Nephron (organoid): Measurements from ENCODE around the gene CCDC91.

Source experiments
- H3K27ac Mint-ChIP-seq, 3 experiments: 2 replicates each; pipeline ENCODE4 v1.8.0; 2020; ENCODE audit warnings: mixed read lengths in 3 of 3, mild to moderate bottlenecking in 2 of 3, moderate library complexity in 1 of 3
- H3K27me3 Mint-ChIP-seq: 2 replicates; pipeline ENCODE4 v1.8.0; 2021; ENCODE audit warnings: low read depth, mild to moderate bottlenecking, moderate library complexity, mixed read lengths
- H3K36me3 Mint-ChIP-seq: 2 replicates; pipeline ENCODE4 v1.8.0; 2020; ENCODE audit warnings: low read depth, mixed read lengths
- H3K4me1 Mint-ChIP-seq: 2 replicates; pipeline ENCODE4 v1.8.0; 2020; ENCODE audit warnings: mixed read lengths
- H3K4me3 Mint-ChIP-seq, 3 experiments: 2 replicates each; pipeline ENCODE4 v1.8.0; 2020; ENCODE audit warnings: mild to moderate bottlenecking in 3 of 3, mixed read lengths in 3 of 3, moderate library complexity in 2 of 3
- H3K9me3 Mint-ChIP-seq: 2 replicates; pipeline ENCODE4 v1.8.0; 2020; ENCODE audit warnings: mixed read lengths
- CTCF ChIP-seq, 3 experiments: fragments of 200-600 bp; sonication (generic); IDR thresholded peaks; one replicate each; pipeline ENCODE4 v1.5.0; 2021; ENCODE audit warnings: antibody characterized with exemption in 3 of 3; ENCODE audit not compliant: unreplicated experiment in 3 of 3

CCDC91 gene

GRCh38 chr12:28424965-28425364, 234.7 kb downstream of the CCDC91 start:
- Mint-ChIP-seq H3K4me1 (peaks cover 9% of the 10 kb centered on the region), H3K27me3 (no peaks in the 10 kb centered on the region), H3K36me3 (peaks cover 4% of the 10 kb centered on the region), H3K27ac (peak overlapping the region; percentile 88 to 94 (median 93)), H3K4me3 (no peak overlapping the region), H3K9me3 (peaks cover 3% of the 10 kb centered on the region)
- TF ChIP-seq CTCF (IDR thresholded peaks at IDR 0.05; ENCODE audit: unreplicated experiment in 3 of 3), result no peak

GRCh38 chr12:28425526-28425925, 235.3 kb downstream of the CCDC91 start:
- TF ChIP-seq CTCF (IDR thresholded peaks at IDR 0.05; ENCODE audit: unreplicated experiment in 3 of 3), result no peak
- peak overlapping the region in 1 of 3 experiments; percentile 5 for H3K4me3 Mint-ChIP-seq

GRCh38 chr12:28427046-28427445, 236.8 kb downstream of the CCDC91 start:
- H3K36me3 Mint-ChIP-seq, result no peaks in the 10 kb centered on the region
- no peak overlapping the region for H3K27ac Mint-ChIP-seq
- peaks cover 9% of the 10 kb centered on the region for H3K4me1 Mint-ChIP-seq
- no peaks in the 10 kb centered on the region for H3K27me3 Mint-ChIP-seq
- H3K4me3 Mint-ChIP-seq, result no peak overlapping the region
- H3K9me3 Mint-ChIP-seq, result no peaks in the 10 kb centered on the region
- no peak for TF ChIP-seq CTCF (IDR thresholded peaks at IDR 0.05; ENCODE audit: unreplicated experiment in 3 of 3)

More at GRCh38 chr12:28425526-28425925, 235.3 kb downstream of the CCDC91 start:
- H3K9me3 Mint-ChIP-seq, result peaks cover 3% of the 10 kb centered on the region
- peaks cover 4% of the 10 kb centered on the region for H3K36me3 Mint-ChIP-seq
- peaks cover 9% of the 10 kb centered on the region for H3K4me1 Mint-ChIP-seq
- peak overlapping the region; percentile 88 to 94 (median 93) for H3K27ac Mint-ChIP-seq
- H3K27me3 Mint-ChIP-seq, result no peaks in the 10 kb centered on the region

- no peak overlapping the region for H3K4me3 Mint-ChIP-seq
- TF ChIP-seq CTCF (IDR thresholded peaks at IDR 0.05; ENCODE audit: unreplicated experiment in 3 of 3), result no peak
- H3K27me3 Mint-ChIP-seq, result no peaks in the 10 kb centered on the region
- no peaks in the 10 kb centered on the region for H3K9me3 Mint-ChIP-seq
- H3K4me1 Mint-ChIP-seq, result no peaks in the 10 kb centered on the region
- H3K27ac Mint-ChIP-seq, result no peak overlapping the region
- no peaks in the 10 kb centered on the region for H3K36me3 Mint-ChIP-seq
Measured at GRCh38 chr12:28440081-28440608, 249.9 kb downstream of the CCDC91 start.

GRCh38 chr12:28442101-28442500, 251.8 kb downstream of the CCDC91 start:
- TF ChIP-seq CTCF (IDR thresholded peaks at IDR 0.05; ENCODE audit: unreplicated experiment in 3 of 3), result no peak
- Mint-ChIP-seq H3K4me3 (no peak overlapping the region), H3K36me3 (no peaks in the 10 kb centered on the region), H3K27ac (no peak overlapping the region), H3K27me3 (no peaks in the 10 kb centered on the region), H3K4me1 (no peaks in the 10 kb centered on the region), H3K9me3 (no peaks in the 10 kb centered on the region)

- Mint-ChIP-seq H3K4me3 (no peak overlapping the region), H3K9me3 (no peaks in the 10 kb centered on the region), H3K27me3 (no peaks in the 10 kb centered on the region), H3K36me3 (no peaks in the 10 kb centered on the region), H3K4me1 (no peaks in the 10 kb centered on the region), H3K27ac (no peak overlapping the region)
- no peak for TF ChIP-seq CTCF (IDR thresholded peaks at IDR 0.05; ENCODE audit: unreplicated experiment in 3 of 3)
Measured at GRCh38 chr12:28443337-28443736, 253.1 kb downstream of the CCDC91 start.
